Head of caudate nucleus (tissue), 42 donors: ENCODE data around the gene CERS6.

ENCODE experiments used
- DNase-seq, 42 donors: peaks; one replicate each; pipeline versions ENCODE4 v3.0.0 to v3.0.0-alpha.2; 2020 to 2021; ENCODE audit warnings: mixed read lengths in 7 of 42
- intact Hi-C: fragments of 100-400 bp; cut with DNase I; formaldehyde crosslinking; loops from one replicate; pipeline ENCODE4 v1.15.0; 2022

The CERS6 gene

DNA sequence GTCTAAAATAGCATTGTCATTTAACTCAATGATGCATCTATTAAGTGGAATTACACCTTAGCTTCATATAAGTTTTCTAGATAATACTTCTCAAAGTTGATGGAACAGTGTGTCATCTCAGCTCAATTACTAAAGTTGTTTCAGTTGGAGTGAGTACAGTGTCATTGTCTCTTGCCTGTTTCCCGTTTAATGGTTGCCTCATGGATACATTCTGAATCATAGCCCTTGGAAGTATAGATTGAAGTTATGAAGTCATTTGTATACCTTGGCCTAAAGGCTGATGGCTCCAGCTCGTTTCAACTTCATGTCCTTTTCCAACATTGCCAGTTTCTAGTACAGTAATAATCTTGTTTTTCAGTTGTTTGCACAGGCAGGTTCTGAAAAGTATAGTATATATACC is 215.9 kb downstream of the CERS6 start:
- DNase-seq = no peak
- intact Hi-C loops = no loop called here

DNA sequence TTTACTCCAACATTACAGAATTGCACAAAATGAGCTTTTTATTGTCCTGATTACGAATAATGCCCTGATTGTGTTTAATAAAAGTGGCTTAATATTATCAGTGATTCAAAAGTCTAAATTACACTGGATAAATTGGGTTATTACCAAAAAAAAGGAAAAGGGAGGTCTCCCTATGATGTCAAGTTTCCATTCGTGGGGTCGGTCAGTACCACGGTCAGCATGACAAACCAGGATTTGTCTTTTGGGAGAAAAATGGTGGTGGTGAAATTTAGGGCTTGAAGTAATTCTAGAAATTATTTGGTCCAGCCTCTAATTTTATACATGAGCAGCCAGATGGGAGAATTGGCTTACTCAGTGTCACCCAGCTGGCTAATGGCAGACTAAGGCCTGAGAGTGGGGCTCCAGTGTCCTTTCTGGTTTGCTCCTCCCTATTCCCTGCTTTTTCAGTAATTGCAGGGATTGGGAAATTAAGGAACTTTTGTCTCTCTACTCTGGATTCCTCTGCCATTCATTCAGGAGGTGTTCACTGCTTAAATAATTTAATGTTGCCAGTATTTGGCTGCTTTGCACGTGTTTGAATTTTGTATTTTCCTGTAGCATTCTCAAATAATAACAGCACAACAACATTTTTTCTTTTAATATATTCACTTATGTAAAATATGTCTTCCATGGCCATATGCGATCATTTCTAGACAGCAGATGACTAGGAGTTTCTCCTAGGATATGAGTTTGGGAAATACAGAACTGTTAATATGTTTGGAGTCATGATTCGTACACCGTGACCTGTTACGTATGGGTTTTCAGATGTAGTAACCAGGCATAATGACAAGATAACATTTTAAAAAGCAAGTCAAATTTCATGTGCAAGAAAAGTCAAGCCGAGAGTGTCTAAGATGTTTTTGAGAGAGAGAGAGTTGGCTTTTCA is 217.5 kb downstream of the CERS6 start:
- intact Hi-C loops = no loop called here
- no peak for DNase-seq

DNA sequence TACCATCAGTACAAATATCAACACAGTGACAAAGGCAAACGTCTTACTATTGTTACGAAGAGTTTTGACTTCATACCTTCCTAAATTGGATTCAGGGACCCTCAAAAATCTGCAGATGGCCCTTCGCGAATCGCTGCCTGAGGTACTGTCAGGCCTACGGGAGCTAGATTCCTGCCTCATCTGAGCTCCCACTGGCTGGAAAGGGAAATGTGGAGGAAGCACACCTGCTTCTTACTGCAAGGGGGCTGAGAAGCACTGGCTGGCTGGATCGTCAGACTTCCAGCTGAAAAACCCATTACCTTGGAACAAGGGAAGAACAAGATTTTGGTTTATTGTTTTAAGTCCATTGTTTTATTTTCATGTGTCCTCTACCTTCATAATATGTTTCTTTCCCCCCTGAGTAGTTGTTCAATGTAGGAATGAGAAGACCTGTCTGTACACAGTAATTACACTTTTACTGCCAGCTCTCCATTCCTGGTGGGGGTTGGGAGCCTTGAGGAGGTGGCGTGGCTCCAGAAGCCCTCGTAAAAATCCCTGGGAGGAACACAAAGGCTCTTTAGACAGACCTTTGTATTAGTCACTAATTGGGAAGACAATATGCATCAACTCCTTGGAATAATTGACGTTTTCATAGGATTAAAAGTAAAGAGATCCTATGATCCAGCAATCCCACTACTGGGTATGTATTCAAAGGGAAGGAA is 222.2 kb downstream of the CERS6 start:
- DNase-seq = no peak
- intact Hi-C loops = no loop called here

DNA sequence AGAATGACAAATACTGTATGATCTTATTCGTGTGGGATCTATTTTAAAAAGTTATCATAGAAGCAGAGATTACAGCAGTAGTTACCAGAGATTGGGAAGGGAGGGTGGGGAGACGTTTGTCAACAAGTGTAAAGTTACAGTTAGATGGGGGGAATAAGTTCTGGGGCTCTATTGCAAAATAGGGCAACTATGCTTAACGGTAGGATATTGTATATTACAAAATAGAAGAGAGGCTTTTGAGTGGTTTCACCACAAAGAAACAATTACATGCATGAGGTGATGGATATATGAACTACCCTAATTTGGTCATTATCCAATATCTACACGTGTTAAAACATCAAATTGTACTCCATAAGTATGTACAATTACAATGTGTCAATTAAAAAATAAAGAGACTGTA is 223.0 kb downstream of the CERS6 start:
- DNase-seq = no peak
- intact Hi-C loops = no loop called here

DNA sequence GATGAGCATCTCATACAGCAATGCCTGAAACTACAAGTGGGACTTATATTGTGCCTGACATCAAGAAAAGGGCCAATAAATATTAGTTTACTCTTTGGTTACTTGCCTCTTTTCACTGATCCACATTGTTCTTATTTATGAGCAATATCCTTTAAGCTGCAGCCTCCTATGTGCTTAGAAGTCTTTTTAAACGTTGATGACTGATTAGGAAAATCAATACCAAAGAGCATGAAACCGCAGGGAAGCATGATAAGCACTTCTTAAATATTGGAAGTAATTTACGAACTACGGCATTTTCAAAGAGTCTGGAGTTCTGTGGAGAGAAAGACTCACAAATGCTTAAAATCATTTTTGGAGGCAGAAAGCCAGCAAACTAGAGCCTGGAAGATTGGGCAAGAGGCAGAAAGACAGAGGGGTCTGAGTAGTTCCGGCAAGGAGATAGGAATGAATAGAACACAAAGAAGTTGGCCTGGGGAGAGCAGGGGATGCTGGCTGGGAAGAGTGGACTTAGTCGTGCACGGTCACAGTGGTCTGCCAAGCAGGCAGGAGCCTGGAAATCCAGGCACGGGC is 223.8 kb downstream of the CERS6 start:
- DNase-seq = no peak
- intact Hi-C loops = no loop called here

- DNase-seq = no peak
- intact Hi-C loops = no loop called here
Measured at GRCh38 chr2:168683996-168684395, 227.9 kb downstream of the CERS6 start.

DNA sequence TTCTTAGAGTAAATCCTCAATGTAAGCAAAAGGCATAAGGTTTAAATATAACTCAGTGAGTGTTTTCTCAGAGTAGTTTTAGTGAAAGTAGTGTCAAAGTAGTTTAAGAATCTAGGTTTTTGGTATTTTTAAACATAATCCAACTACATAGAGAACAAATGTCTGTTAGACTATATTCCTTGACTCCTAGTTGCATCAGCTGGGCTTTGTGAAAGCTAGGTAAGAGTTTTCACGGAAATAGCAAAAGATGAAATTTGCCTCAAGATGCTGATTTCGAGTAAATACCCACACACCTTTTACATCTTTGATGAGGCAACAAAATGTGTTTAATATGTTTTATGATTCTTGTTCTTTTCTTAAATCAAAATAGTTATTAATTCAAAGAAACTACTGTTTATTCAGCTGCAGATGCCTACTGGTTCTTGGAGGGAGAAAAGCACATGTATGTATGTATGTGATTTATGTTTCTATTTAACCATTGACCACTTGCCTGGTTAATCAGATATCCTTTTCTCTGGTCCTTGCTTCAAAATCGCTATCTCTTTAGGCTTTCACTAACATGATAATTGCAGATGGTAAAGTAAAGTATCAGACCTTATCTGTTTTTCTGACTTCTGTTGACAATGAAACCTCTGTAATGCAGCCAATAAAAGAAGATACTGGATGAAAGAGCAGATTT is 229.0 kb downstream of the CERS6 start:
- DNase-seq = no peak
- intact Hi-C loops = no loop called here

DNA sequence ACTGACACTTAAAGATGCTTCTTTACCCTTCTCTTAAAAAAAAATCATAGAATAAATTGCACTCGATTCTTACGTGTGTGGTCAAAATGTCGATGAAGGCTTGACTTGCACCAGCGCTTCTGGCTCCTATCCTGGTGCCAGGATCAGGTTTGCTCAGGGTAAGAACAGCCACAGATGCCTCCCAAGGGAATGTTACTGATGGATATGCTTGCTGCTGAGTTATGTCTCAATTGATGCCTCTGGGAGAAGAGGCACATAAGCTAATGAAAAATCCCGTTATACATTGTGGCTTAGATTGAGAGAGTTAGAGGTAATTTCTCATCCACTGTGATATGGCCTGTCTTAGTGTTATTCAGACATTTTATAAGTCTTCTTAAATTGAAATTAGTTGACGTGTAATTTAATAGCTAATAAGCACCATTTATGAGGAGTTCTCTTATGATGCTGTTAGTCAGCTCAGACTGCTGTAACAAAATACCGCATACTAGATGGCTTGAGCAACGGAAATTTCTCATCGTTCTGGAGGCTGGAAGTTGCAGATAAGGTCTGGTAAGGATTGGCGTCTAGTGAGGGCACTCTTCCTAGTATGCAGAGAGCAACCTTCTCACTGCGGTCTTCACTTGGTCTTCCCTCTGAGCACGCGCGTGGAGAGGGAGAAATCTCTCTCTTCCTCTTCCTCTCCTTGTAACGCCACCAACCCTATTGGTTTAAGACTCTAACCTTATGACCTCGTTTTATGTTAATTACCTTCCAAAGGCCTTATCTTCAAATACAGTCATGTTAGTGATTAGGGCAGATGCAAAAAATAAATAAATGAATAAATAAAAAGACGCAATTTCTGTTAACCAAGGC is 229.8 kb downstream of the CERS6 start:
- intact Hi-C loops = no loop called here
- no peak for DNase-seq

GRCh38 chr2:168686452-168687191 is 230.6 kb downstream of the CERS6 start:
- intact Hi-C loops = no loop called here
- no peak for DNase-seq

DNA sequence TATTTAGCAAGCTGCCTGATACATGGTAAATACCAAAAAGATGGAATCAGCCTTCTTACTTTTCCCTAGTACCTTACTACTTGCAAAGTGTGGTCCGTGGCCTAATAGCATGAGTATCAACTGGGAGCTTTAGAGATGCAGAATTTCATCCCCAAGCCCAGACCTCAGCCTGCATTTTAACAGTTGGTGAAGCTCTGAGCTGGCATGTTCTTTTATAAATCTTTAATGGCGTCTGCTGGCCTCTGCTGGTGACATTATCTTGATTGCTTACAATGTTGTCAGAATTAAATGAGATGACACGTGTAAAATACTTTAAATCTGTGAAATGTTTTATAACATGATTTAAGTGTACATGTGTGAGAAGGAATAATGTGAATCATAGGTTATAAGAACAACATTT is 231.2 kb downstream of the CERS6 start:
- intact Hi-C loops = no loop called here
- peak in 13 of 42 donors; percentile 4 to 55 (median 19) for DNase-seq

DNA sequence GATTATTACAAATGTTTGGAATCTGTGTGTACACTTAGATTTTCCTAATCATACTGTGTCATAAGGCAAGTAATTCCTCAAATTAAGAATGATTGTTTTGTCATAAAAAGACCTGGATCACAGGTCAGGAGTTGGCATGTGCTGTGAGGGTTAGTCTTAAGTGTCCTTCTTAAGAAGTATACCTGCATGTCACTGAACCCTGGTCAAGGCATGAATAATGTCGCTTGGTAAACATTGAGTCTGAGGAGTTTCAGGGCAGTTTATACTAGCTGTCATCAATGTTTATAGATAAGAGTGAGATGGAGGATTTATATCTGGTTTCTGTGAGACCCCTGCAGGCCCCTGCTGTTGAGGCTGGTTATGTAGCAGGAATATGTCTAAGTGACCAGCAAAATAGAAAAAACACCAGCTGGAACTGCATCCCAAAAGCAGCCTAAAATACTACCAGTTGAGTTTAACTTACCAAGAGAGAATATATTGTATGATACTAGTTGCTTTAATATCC is 234.4 kb downstream of the CERS6 start:
- intact Hi-C loops = no loop called here
- no peak for DNase-seq

- intact Hi-C loops = no loop called here
- no peak for DNase-seq
Measured at GRCh38 chr2:168691221-168691620, 235.1 kb downstream of the CERS6 start.

GRCh38 chr2:168692132-168692744 is 236.2 kb downstream of the CERS6 start:
- DNase-seq = no peak
- intact Hi-C loops = no loop called here

DNA sequence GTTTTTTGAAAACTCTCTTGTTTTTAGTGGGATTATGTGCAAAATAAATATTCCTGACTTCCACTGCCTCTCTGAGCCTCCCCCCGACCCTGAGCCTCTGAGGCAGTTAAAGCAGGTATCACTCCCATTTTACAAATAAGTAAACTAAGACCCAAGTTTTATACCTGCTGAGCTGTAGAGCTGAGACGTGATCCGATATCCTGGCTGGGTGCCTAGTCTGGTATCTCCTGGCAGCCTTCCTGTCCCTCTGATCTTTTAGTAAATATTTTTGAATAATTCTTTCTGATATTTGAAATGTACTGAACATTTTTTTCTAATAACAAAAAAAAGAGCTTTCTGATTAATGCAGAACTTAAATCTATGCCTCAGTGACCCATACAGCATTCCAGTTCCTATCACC is 238.1 kb downstream of the CERS6 start:
- intact Hi-C loops = no loop called here
- no peak for DNase-seq

- intact Hi-C loops = no loop called here
Measured at GRCh38 chr2:168694866-168695265, 238.8 kb downstream of the CERS6 start.

GRCh38 chr2:168697668-168698121 is 241.6 kb downstream of the CERS6 start:
- intact Hi-C loops = no loop called here
- DNase-seq = no peak

More at GRCh38 chr2:168694866-168695265, 238.8 kb downstream of the CERS6 start:
- DNase-seq = no peak

DNA sequence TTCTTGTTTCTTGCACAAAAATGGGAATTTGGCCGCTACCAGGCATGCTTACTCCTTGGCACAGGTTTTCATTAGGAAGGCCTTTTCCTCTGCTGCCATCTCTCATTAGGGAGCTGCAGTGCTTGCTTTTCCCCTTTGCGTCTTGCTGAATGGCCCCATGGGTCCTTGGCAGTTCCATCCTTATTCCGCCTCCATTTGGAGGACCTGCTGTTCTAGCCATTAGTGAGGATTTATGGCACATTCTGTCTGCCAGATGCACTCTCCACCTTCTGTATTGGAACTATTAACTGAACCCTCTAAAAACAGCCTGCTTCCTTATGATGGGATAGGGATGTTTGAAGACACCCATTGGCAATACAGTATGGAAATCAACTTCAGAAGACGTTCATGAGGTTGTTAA is 242.9 kb downstream of the CERS6 start:
- intact Hi-C loops = no loop called here
- DNase-seq = no peak
